ENCODE data around the gene ELOB. TPM values are rescaled to one million over a fixed set of nuclear protein-coding genes. Genes with fewer than 3 reads are reported as not detected.

Gene ELOB
- total and polyA plus RNA-seq, 2 donors (not counting 1 experiment from before 2014, with no cell fraction given) = 124 to 436 TPM

DNA sequence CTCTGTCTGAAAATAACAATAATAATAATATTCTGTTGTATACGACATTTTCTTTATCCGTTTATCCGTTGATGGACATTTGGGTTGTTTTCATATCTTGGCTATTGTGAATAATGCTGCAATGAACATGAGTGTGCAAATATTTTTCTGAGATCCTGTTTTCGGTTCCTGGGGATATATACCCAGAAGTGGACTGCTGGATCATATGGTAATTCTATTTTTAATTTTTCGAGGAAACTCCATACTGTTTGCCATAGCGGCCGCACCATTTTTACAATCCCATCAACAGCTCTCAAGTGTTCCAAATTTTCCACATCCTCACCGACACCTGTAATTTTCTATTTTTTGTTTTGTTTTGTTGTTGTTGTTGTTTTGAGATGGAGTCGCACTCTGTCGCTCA is 15.9 kb upstream of the ELOB start:
- peaks cover 15% of the 10 kb centered on the region for H3K27me3 ChIP-seq (ENCODE audit: control insufficient read depth, insufficient read depth, low read length)
- no peak overlapping the region for H3K27ac ChIP-seq (ENCODE audit: insufficient read depth, low read length)
- H3K4me2 ChIP-seq (ENCODE audit: extremely low read depth, insufficient read depth, low read length) = no peak overlapping the region
- no peak overlapping the region for H3K4me3 ChIP-seq (replicated peaks in 1 of 4; ENCODE audit: control extremely low read depth in 1 of 4, insufficient read depth in 1 of 4, low read depth in 3 of 4, low read length in 4 of 4)
- no peak overlapping the region for H2AFZ ChIP-seq (ENCODE audit: low read length)
- no peaks in the 10 kb centered on the region for H4K20me1 ChIP-seq (ENCODE audit: control insufficient read depth, extremely low read depth, insufficient read depth, low read length)
- DNase-seq (ENCODE audit: low read depth in 2 of 2) = no peak
- TF ChIP-seq EZH2 (IDR thresholded peaks at IDR 0.05; ENCODE audit: low read length, missing control alignments) = no peak
- TF ChIP-seq, protein P1, sequence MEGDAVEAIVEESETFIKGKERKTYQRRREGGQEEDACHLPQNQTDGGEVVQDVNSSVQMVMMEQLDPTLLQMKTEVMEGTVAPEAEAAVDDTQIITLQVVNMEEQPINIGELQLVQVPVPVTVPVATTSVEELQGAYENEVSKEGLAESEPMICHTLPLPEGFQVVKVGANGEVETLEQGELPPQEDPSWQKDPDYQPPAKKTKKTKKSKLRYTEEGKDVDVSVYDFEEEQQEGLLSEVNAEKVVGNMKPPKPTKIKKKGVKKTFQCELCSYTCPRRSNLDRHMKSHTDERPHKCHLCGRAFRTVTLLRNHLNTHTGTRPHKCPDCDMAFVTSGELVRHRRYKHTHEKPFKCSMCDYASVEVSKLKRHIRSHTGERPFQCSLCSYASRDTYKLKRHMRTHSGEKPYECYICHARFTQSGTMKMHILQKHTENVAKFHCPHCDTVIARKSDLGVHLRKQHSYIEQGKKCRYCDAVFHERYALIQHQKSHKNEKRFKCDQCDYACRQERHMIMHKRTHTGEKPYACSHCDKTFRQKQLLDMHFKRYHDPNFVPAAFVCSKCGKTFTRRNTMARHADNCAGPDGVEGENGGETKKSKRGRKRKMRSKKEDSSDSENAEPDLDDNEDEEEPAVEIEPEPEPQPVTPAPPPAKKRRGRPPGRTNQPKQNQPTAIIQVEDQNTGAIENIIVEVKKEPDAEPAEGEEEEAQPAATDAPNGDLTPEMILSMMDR (conservative IDR thresholded peaks at IDR 0.05 in 1 of 2, IDR thresholded peaks at IDR 0.05 in 1 of 2; ENCODE audit: low read depth in 1 of 2, low read length in 2 of 2) = no peak
- no peaks in the 10 kb centered on the region for H3K36me3 ChIP-seq (ENCODE audit: control insufficient read depth, insufficient read depth, low read length)
- H3K4me1 ChIP-seq (ENCODE audit: control insufficient read depth, extremely low read depth, insufficient read depth, low read length) = no peaks in the 10 kb centered on the region
- no peak overlapping the region for H3K9ac ChIP-seq (ENCODE audit: insufficient read depth, low read length)
- no peaks in the 10 kb centered on the region for H3K9me3 ChIP-seq (ENCODE audit: control insufficient read depth, insufficient read depth, low read depth, low read length)
- no peaks in the 10 kb centered on the region for H3K79me2 ChIP-seq (ENCODE audit: control insufficient read depth, insufficient read depth, low read length)

GRCh38 chr16:2791174-2791573 is 14.1 kb upstream of the ELOB start:
- DNase-seq (ENCODE audit: low read depth in 2 of 2) = no peak
- Histone ChIP-seq H3K79me2 (ENCODE audit: control insufficient read depth, insufficient read depth, low read length) (no peaks in the 10 kb centered on the region), H3K4me3 (replicated peaks in 1 of 4; ENCODE audit: control extremely low read depth in 1 of 4, insufficient read depth in 1 of 4, low read depth in 3 of 4, low read length in 4 of 4) (no peak overlapping the region), H3K4me1 (ENCODE audit: control insufficient read depth, extremely low read depth, insufficient read depth, low read length) (no peaks in the 10 kb centered on the region), H3K9me3 (ENCODE audit: control insufficient read depth, insufficient read depth, low read depth, low read length) (no peaks in the 10 kb centered on the region), H3K4me2 (ENCODE audit: extremely low read depth, insufficient read depth, low read length) (no peak overlapping the region), H3K9ac (ENCODE audit: insufficient read depth, low read length) (no peak overlapping the region), H3K27ac (ENCODE audit: insufficient read depth, low read length) (no peak overlapping the region), H2AFZ (ENCODE audit: low read length) (no peak overlapping the region), H4K20me1 (ENCODE audit: control insufficient read depth, extremely low read depth, insufficient read depth, low read length) (no peaks in the 10 kb centered on the region), H3K36me3 (ENCODE audit: control insufficient read depth, insufficient read depth, low read length) (no peaks in the 10 kb centered on the region), H3K27me3 (ENCODE audit: control insufficient read depth, insufficient read depth, low read length) (peaks cover 23% of the 10 kb centered on the region)
- TF ChIP-seq EZH2 (IDR thresholded peaks at IDR 0.05; ENCODE audit: low read length, missing control alignments) = no peak
- TF ChIP-seq, protein P1 (conservative IDR thresholded peaks at IDR 0.05 in 1 of 2, IDR thresholded peaks at IDR 0.05 in 1 of 2; ENCODE audit: low read depth in 1 of 2, low read length in 2 of 2) = no peak

GRCh38 chr16:2790631-2791030 is 13.6 kb upstream of the ELOB start:
- H3K9ac ChIP-seq (ENCODE audit: insufficient read depth, low read length) = no peak overlapping the region
- H4K20me1 ChIP-seq (ENCODE audit: control insufficient read depth, extremely low read depth, insufficient read depth, low read length) = no peaks in the 10 kb centered on the region
- H3K27me3 ChIP-seq (ENCODE audit: control insufficient read depth, insufficient read depth, low read length) = peaks cover 28% of the 10 kb centered on the region
- no peak overlapping the region for H2AFZ ChIP-seq (ENCODE audit: low read length)
- no peaks in the 10 kb centered on the region for H3K79me2 ChIP-seq (ENCODE audit: control insufficient read depth, insufficient read depth, low read length)
- H3K36me3 ChIP-seq (ENCODE audit: control insufficient read depth, insufficient read depth, low read length) = no peaks in the 10 kb centered on the region
- no peaks in the 10 kb centered on the region for H3K4me1 ChIP-seq (ENCODE audit: control insufficient read depth, extremely low read depth, insufficient read depth, low read length)
- DNase-seq (ENCODE audit: low read depth in 2 of 2) = no peak
- no peak for TF ChIP-seq EZH2 (IDR thresholded peaks at IDR 0.05; ENCODE audit: low read length, missing control alignments)
- TF ChIP-seq, protein P1 (conservative IDR thresholded peaks at IDR 0.05 in 1 of 2, IDR thresholded peaks at IDR 0.05 in 1 of 2; ENCODE audit: low read depth in 1 of 2, low read length in 2 of 2) = no peak
- no peaks in the 10 kb centered on the region for H3K9me3 ChIP-seq (ENCODE audit: control insufficient read depth, insufficient read depth, low read depth, low read length)
- no peak overlapping the region for H3K4me3 ChIP-seq (replicated peaks in 1 of 4; ENCODE audit: control extremely low read depth in 1 of 4, insufficient read depth in 1 of 4, low read depth in 3 of 4, low read length in 4 of 4)
- no peak overlapping the region for H3K27ac ChIP-seq (ENCODE audit: insufficient read depth, low read length)
- no peak overlapping the region for H3K4me2 ChIP-seq (ENCODE audit: extremely low read depth, insufficient read depth, low read length)

Data from fibroblast of lung (primary cell).